Lower lobe of right lung (tissue), 2 donors: Measurements from ENCODE around the gene ONECUT3. TPM values are rescaled to one million over a fixed set of nuclear protein-coding genes. Genes with fewer than 3 reads are reported as not detected.

Experiments used
- ATAC-seq, 2 donors: fragments of 200-7000 bp; cut with Tn5 transposase; one replicate each; pipeline ENCODE4 v1.9.1; 2020 to 2022; ENCODE audit warnings: mild to moderate bottlenecking in 2 of 2, moderate library complexity in 2 of 2
- DNase-seq: peaks from one replicate; pipeline ENCODE4 v3.0.0-alpha.2; 2020
- H3K27ac ChIP-seq: fragments of 200-600 bp; one replicate; pipeline ENCODE4 v1.8.0; 2022
- H3K27me3 ChIP-seq: fragments of 200-600 bp; one replicate; pipeline ENCODE4 v1.8.0; 2022; ENCODE audit warnings: low read depth
- H3K36me3 ChIP-seq: fragments of 200-600 bp; one replicate; pipeline ENCODE4 v1.8.0; 2022; ENCODE audit warnings: mild to moderate bottlenecking
- H3K4me1 ChIP-seq: fragments of 200-600 bp; one replicate; pipeline ENCODE4 v1.8.0; 2022
- H3K4me3 ChIP-seq: fragments of 200-600 bp; one replicate; pipeline ENCODE4 v1.8.0; 2022; ENCODE audit warnings: mild to moderate bottlenecking
- H3K9me3 ChIP-seq: fragments of 200-600 bp; one replicate; pipeline ENCODE4 v1.8.0; 2022
- CTCF ChIP-seq: fragments of 200-600 bp; IDR thresholded peaks from one replicate; pipeline ENCODE4 v1.8.0; 2022; ENCODE audit warnings: antibody characterized with exemption, mild to moderate bottlenecking
- intact Hi-C: fragments of 100-400 bp; cut with DNase I; formaldehyde crosslinking; loops from one replicate; pipeline ENCODE4 v1.11.0; 2022
- total RNA-seq: library from RNA; stranded (reverse); fragmentation: NEBNext Ultra II Directional; extraction: Animal tissue kit (Norgen Biotek cat#: 25700); gene quantifications from one replicate; pipeline ENCODE4 v1.2.1, GENCODE V29; 2021
- donor health status: DM: no; HTN: yes; CAD: no; lungs with severe emphysema.

Gene ONECUT3
- total RNA-seq, 1 donor from 2014 or later = not detected

GRCh38 chr19:1825909-1826556, 72.7 kb downstream of the ONECUT3 start:
- H3K27me3 ChIP-seq = no peaks in the 10 kb centered on the region
- no peaks in the 10 kb centered on the region for H3K4me1 ChIP-seq
- H3K9me3 ChIP-seq = no peaks in the 10 kb centered on the region
- intact Hi-C loops = no loop called here
- peak; percentile 85 for TF ChIP-seq CTCF
- H3K36me3 ChIP-seq = peaks cover 86% of the 10 kb centered on the region
- ATAC-seq (peak; percentile 82), DNase-seq (peak; percentile 81)
- H3K27ac ChIP-seq = no peak overlapping the region
- H3K4me3 ChIP-seq = no peak overlapping the region

- H3K36me3 ChIP-seq = peaks cover 78% of the 10 kb centered on the region
- H3K9me3 ChIP-seq = no peaks in the 10 kb centered on the region
- TF ChIP-seq CTCF = no peak
- H3K4me1 ChIP-seq = no peaks in the 10 kb centered on the region
- intact Hi-C loops = no loop called here
- ATAC-seq (peak in 1 of 2 donors; percentile 1), DNase-seq (no peak)
- H3K27ac ChIP-seq = no peak overlapping the region
- no peaks in the 10 kb centered on the region for H3K27me3 ChIP-seq
- no peak overlapping the region for H3K4me3 ChIP-seq
Observed at GRCh38 chr19:1826557-1827521, 73.5 kb downstream of the ONECUT3 start.

- Histone ChIP-seq H3K27ac (no peak overlapping the region), H3K4me1 (no peaks in the 10 kb centered on the region), H3K4me3 (no peak overlapping the region), H3K36me3 (peaks cover 69% of the 10 kb centered on the region), H3K27me3 (no peaks in the 10 kb centered on the region), H3K9me3 (no peaks in the 10 kb centered on the region)
- DNase-seq = no peak
- no peak for ATAC-seq
- intact Hi-C loops = no loop called here
- TF ChIP-seq CTCF = no peak
Observed at GRCh38 chr19:1827566-1828278, 74.4 kb downstream of the ONECUT3 start.

- ATAC-seq = no peak
- no peaks in the 10 kb centered on the region for H3K9me3 ChIP-seq
Observed at GRCh38 chr19:1828279-1829238, 75.3 kb downstream of the ONECUT3 start.

More at GRCh38 chr19:1828279-1829238, 75.3 kb downstream of the ONECUT3 start:
- Histone ChIP-seq H3K27ac (no peak overlapping the region), H3K36me3 (peaks cover 61% of the 10 kb centered on the region), H3K4me1 (peaks cover 7% of the 10 kb centered on the region), H3K27me3 (no peaks in the 10 kb centered on the region), H3K4me3 (no peak overlapping the region)
- intact Hi-C loops = no loop called here
- TF ChIP-seq CTCF = no peak
- DNase-seq = no peak
